ENCODE measurements around the gene ARID3C. TPM values are rescaled to one million over a fixed set of nuclear protein-coding genes. Genes with fewer than 3 reads are reported as not detected.

Gene ARID3C
- total and polyA plus RNA-seq, 2 donors from 2014 or later: not detected

DNA sequence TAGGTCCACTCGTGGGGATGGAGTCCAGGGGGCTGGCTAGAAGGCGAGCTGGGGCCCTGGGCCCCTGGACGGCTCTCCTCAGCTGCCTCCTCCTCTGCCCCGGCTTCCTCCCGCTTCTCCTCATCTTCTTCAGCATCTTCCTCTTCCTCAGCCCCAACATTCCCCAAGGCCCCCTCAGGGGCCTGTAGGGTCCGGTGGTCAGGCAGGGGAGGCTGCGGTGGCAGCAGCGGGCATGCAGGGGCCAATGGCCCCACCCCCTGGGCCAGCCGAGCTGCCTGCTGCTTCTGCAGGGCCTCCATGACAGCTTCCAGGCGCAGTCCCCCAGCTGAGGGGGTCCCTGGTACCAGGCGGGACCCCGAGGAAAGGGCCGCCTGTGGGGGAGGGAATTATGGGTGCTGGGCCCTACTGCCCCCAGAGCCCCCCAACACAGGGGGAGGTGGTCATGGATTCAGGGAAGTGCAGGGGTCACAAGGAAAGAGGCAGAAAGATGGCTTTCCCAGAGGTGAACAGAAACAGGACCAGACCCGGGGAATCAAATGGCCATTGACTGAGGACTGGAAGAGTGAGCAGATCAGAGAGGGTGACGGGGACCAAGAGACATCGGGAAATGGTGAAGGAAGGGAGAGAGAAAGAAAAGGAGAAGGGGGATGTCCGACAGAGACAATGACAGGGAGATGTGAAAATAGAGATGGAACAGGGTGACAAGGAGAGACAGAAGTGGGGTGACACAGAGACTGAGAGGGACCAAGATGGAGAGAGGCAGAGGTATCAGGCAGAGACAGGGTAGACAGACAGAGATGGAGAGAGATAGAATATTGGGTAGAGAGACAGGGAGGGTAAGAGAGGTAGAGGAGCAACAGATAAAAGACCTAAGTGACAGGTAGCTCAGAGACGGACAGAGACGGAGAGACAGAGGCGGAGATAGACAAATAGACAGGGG lies 880 bp downstream of the ARID3C start:
- FAIRE-seq (no peak), DNase-seq (no peak)
- Histone ChIP-seq H3K27me3 (ENCODE audit: control insufficient read depth, insufficient read depth, low read length) (peaks cover 44% of the 10 kb centered on the region), H3K9ac (ENCODE audit: low read length in 3 of 3) (no peak overlapping the region), H3K9me3 (ENCODE audit: control insufficient read depth in 2 of 3, insufficient read depth in 1 of 3, low read length in 3 of 3) (no peaks in the 10 kb centered on the region), H3K27ac (ENCODE audit: low read depth in 2 of 2, low read length in 2 of 2) (no peak overlapping the region), H3K36me3 (ENCODE audit: control insufficient read depth in 2 of 3, insufficient read depth in 3 of 3, low read length in 3 of 3) (no peaks in the 10 kb centered on the region), H3K4me3 (ENCODE audit: low read length in 3 of 3) (peak overlapping the region in 1 of 3 donors; percentile 21), H3K4me1 (ENCODE audit: control insufficient read depth in 2 of 3, insufficient read depth in 2 of 3, low read depth in 1 of 3, low read length in 3 of 3) (peaks cover 0 to 11% (median 0%) of the 10 kb centered on the region in 3 donors)
- intact Hi-C loops (cut with DNase I): no loop called here
- TF ChIP-seq, protein P1, sequence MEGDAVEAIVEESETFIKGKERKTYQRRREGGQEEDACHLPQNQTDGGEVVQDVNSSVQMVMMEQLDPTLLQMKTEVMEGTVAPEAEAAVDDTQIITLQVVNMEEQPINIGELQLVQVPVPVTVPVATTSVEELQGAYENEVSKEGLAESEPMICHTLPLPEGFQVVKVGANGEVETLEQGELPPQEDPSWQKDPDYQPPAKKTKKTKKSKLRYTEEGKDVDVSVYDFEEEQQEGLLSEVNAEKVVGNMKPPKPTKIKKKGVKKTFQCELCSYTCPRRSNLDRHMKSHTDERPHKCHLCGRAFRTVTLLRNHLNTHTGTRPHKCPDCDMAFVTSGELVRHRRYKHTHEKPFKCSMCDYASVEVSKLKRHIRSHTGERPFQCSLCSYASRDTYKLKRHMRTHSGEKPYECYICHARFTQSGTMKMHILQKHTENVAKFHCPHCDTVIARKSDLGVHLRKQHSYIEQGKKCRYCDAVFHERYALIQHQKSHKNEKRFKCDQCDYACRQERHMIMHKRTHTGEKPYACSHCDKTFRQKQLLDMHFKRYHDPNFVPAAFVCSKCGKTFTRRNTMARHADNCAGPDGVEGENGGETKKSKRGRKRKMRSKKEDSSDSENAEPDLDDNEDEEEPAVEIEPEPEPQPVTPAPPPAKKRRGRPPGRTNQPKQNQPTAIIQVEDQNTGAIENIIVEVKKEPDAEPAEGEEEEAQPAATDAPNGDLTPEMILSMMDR (IDR thresholded peaks at IDR 0.05; ENCODE audit: borderline replicate concordance, extremely low read depth, insufficient read depth): no peak

- Histone ChIP-seq H3K4me1 (ENCODE audit: control insufficient read depth in 2 of 3, insufficient read depth in 2 of 3, low read depth in 1 of 3, low read length in 3 of 3) (peaks cover 0 to 13% (median 4%) of the 10 kb centered on the region in 3 donors), H3K4me3 (ENCODE audit: low read length in 3 of 3) (no peak overlapping the region), H3K27me3 (ENCODE audit: control insufficient read depth, insufficient read depth, low read length) (peaks cover 39% of the 10 kb centered on the region), H3K9me3 (ENCODE audit: control insufficient read depth in 2 of 3, insufficient read depth in 1 of 3, low read length in 3 of 3) (no peaks in the 10 kb centered on the region), H3K27ac (ENCODE audit: low read depth in 2 of 2, low read length in 2 of 2) (no peak overlapping the region), H3K36me3 (ENCODE audit: control insufficient read depth in 2 of 3, insufficient read depth in 3 of 3, low read length in 3 of 3) (no peaks in the 10 kb centered on the region), H3K9ac (ENCODE audit: low read length in 3 of 3) (no peak overlapping the region)
- FAIRE-seq (no peak), DNase-seq (no peak)
- intact Hi-C loops (cut with DNase I): no loop called here
- TF ChIP-seq, protein P1 (IDR thresholded peaks at IDR 0.05; ENCODE audit: borderline replicate concordance, extremely low read depth, insufficient read depth): no peak
Observed at GRCh38 chr9:34625186-34625486, 3.7 kb downstream of the ARID3C start.

- DNase-seq (peak in 3 of 5 donors; percentile 37 to 64 (median 62)), FAIRE-seq (no peak)
- Histone ChIP-seq H3K36me3 (ENCODE audit: control insufficient read depth in 2 of 3, insufficient read depth in 3 of 3, low read length in 3 of 3) (no peaks in the 10 kb centered on the region), H3K27ac (ENCODE audit: low read depth in 2 of 2, low read length in 2 of 2) (no peak overlapping the region), H3K27me3 (ENCODE audit: control insufficient read depth, insufficient read depth, low read length) (peaks cover 39% of the 10 kb centered on the region), H3K9me3 (ENCODE audit: control insufficient read depth in 2 of 3, insufficient read depth in 1 of 3, low read length in 3 of 3) (no peaks in the 10 kb centered on the region), H3K9ac (ENCODE audit: low read length in 3 of 3) (no peak overlapping the region), H3K4me1 (ENCODE audit: control insufficient read depth in 2 of 3, insufficient read depth in 2 of 3, low read depth in 1 of 3, low read length in 3 of 3) (peaks cover under 1 to 17% (median 4%) of the 10 kb centered on the region in 3 donors), H3K4me3 (ENCODE audit: low read length in 3 of 3) (no peak overlapping the region)
- intact Hi-C loops (cut with DNase I): no loop called here
- TF ChIP-seq, protein P1 (IDR thresholded peaks at IDR 0.05; ENCODE audit: borderline replicate concordance, extremely low read depth, insufficient read depth): no peak
Observed at GRCh38 chr9:34624475-34625185, 4.2 kb downstream of the ARID3C start.

All from kidney (tissue), 14 donors.